Measurements from ENCODE around the gene TNFRSF12A.

The TNFRSF12A gene

DNA sequence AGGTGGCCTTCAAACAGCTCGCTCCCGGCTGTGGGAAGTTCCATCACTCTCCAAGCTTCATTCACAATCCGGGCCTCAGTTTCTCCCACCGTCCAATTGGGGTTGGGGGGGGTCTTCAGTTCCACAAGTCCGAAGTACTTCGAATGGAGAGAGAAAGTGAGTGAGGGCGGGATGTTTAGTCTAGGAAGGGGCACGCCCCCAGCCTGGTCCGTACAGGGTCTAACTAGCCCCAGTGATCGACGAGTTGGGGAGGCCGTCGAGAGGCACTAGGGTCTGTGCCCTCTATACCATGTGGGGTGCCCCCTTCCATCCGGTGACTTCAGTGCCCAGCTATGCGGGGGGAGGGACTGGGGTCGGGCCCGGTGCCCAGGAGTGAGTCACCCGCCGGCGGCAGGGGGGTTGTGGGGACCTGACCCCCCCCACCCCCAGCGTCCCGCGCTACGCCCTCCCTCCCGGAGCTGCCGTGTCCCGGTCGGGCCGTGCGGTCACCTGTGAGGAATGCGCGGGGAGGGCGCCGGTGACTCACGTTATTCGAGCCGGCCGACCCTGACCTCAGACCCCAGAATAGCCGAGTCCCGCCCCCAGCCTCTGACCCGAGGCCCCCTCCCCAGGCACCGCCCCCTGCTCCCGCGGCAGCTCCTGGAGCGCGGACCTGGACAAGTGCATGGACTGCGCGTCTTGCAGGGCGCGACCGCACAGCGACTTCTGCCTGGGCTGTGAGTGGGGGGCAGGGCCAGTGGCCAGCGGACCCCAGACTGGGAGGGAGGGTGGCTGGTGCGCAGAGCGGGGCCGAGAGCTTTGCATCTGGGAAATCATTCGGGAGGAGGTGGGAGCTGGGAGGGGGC is 658 bp downstream of the TNFRSF12A start:
- DNase-seq (ENCODE audit: low spot score) = no peak
- in situ Hi-C loops (cut with MboI; ENCODE audit: low sequenced_read_pairs, unreplicated experiment) = no loop called here
- no peak for TF ChIP-seq CTCF (IDR thresholded peaks at IDR 0.05; ENCODE audit: borderline replicate concordance, control extremely low read depth, extremely low read depth, insufficient read depth, missing control alignments)

GRCh38 chr16:3021449-3022207 is 1.5 kb downstream of the TNFRSF12A start:
- DNase-seq (ENCODE audit: low spot score) = peak; percentile 85
- in situ Hi-C loops (cut with MboI; ENCODE audit: low sequenced_read_pairs, unreplicated experiment) = no loop called here
- peak; percentile 34 for TF ChIP-seq CTCF (IDR thresholded peaks at IDR 0.05; ENCODE audit: borderline replicate concordance, control extremely low read depth, extremely low read depth, insufficient read depth, missing control alignments)

- in situ Hi-C loops (cut with MboI; ENCODE audit: low sequenced_read_pairs, unreplicated experiment) = no loop called here
These were observed 2.1 kb downstream of the TNFRSF12A start for GRCh38 chr16:3022208-3022683.

GRCh38 chr16:3022684-3023414 is 2.7 kb downstream of the TNFRSF12A start:
- no peak for TF ChIP-seq CTCF (IDR thresholded peaks at IDR 0.05; ENCODE audit: borderline replicate concordance, control extremely low read depth, extremely low read depth, insufficient read depth, missing control alignments)
- no peak for DNase-seq (ENCODE audit: low spot score)
- in situ Hi-C loops (cut with MboI; ENCODE audit: low sequenced_read_pairs, unreplicated experiment) = no loop called here

More at GRCh38 chr16:3022208-3022683, 2.1 kb downstream of the TNFRSF12A start:
- DNase-seq (ENCODE audit: low spot score) = peak; percentile 75
- no peak for TF ChIP-seq CTCF (IDR thresholded peaks at IDR 0.05; ENCODE audit: borderline replicate concordance, control extremely low read depth, extremely low read depth, insufficient read depth, missing control alignments)

- in situ Hi-C loops (cut with MboI; ENCODE audit: low sequenced_read_pairs, unreplicated experiment) = no loop called here
- TF ChIP-seq CTCF (IDR thresholded peaks at IDR 0.05; ENCODE audit: borderline replicate concordance, control extremely low read depth, extremely low read depth, insufficient read depth, missing control alignments) = no peak
- DNase-seq (ENCODE audit: low spot score) = no peak
These were observed 3.2 kb downstream of the TNFRSF12A start for GRCh38 chr16:3023415-3023668.
